ENCODE measurements around the gene GPR15.

The GPR15 gene

DNA sequence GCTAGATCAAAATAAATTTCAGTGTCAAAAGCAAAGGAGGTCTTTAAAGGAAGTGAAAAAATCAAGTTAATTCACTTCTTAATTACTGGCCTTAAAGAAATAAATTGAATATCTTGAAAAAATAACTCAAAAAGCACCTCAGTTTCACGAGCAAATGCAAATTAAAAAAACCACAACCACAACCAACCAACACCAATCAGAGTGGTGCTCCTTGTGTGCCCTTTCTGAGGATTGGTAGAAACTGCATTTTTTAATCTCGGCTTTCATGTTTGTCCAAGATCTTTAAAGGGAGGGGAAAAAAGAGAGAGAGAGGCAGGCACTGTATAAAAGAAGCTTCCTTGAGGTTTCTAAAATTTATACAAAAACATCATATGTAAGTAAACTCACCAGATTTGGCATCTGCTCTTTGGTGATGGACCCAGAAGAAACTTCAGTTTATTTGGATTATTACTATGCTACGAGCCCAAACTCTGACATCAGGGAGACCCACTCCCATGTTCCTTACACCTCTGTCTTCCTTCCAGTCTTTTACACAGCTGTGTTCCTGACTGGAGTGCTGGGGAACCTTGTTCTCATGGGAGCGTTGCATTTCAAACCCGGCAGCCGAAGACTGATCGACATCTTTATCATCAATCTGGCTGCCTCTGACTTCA lies at the start of gene GPR15:
Gene GPR15, plus strand, starts transcription at position 357 of the 653 bp plus-strand sequence. Its CDS starts 56 bp downstream, at position 413.
- DNase-seq, result no peak

DNA sequence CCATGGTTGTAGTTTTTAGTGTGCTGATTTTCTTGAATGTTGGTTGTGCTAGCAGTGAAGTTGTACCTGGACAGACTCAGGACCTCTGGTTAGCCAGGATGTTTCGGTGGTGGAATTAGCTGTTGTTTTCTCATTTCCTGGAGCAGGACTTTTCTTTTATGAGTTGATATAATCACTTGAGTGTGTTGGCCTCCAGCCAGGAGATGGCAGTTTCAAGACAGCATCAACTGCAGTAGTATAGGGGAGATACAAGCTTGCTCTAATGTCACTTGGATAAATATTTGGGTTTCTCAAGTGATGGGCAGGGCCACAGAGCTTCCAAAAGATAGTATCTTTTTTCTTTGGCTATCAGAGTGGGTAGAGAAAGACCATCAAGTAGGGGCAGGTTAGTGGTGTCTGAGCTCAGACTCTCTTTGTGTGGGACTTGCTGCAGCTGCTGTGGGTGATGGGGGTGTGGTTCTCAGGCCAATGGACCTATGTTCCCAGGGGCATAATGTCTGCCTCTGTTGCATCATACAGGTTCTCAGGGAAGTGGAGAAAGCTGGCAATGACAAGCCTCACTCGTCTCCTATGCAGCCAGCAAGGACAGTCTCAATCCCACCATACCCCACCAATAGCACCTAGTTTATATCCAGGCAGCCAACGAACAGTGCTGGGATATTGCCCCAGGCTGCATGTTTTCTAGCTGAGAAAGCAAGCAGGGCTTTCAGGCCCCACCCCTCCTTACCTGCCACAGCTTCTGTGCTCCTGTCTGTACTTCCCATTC lies 48.9 kb upstream of the GPR15 start:
- no peak for DNase-seq

DNA sequence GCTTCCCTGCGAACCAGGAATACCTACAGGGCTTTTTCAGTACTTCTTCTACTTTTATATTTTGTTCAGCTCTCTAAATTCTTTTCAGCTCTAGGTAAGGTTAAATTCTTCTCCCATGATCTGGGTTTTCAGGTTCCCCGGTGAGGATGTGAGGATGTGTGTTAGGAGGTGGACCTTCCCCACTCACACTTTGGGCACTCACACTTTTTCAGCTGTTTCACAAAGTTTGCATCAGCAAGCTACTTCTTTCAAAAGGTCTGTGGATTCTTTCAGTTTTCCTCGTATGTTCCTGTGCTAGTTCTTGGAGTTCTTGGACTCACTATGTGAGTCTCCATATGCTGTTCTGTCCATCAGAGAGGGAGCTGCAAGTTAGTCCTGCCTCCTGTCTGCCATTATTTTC lies 48.2 kb upstream of the GPR15 start:
- no peak for DNase-seq

- no peak for DNase-seq
Measured at GRCh38 chr3:98497381-98497780, 34.4 kb upstream of the GPR15 start, which contains the start of gene OR5K2. OR5K2 (plus strand) TSS chr3:98497681; CDS start chr3:98497681, 0 bp downstream.

DNA sequence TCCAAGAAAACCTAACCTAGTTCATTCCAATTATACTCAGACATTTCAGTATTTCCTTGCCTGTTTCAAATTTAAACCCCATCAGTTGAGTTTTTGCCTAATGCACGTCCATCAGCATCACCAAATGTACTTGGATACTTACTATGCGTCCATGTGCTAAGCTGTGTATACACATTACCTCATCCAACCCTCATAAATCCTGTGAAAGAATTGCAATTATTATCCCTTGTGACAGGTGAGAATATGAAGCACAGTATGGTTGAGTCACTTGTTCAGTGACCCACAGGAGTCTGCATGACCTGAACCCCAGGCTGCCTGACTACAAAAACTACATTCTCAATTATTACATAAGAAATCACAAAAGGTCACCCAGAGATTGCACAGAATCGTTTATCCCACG lies 31.8 kb upstream of the GPR15 start:
- DNase-seq, result no peak

GRCh38 chr3:98501270-98501669 lies 30.5 kb upstream of the GPR15 start:
- no peak for DNase-seq

- no peak for DNase-seq
Measured at GRCh38 chr3:98501863-98502576, 29.8 kb upstream of the GPR15 start.

- no peak for DNase-seq
Measured at GRCh38 chr3:98504539-98504938, 27.2 kb upstream of the GPR15 start.

DNA sequence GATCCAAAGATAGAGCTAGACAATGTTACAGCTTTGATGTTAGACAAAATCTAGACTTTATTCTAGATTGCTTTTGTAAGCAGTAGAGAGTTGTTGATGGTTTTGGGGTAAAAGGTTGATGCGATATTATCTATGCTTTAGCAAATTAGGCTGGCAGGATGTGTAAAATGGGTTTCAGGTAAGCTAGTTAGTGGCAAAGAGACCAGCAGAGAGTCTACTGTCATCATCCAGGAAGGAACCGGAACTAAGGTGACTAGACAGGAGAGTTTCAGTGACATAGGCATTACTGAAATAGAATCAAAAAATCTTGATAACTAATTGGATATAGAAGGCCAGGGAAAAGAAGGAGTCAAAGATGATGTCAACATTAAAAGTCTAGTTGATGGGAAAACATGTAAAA lies 23.2 kb upstream of the GPR15 start:
- DNase-seq, result no peak

GRCh38 chr3:98512576-98512975 lies 19.2 kb upstream of the GPR15 start:
- DNase-seq, result no peak

DNA sequence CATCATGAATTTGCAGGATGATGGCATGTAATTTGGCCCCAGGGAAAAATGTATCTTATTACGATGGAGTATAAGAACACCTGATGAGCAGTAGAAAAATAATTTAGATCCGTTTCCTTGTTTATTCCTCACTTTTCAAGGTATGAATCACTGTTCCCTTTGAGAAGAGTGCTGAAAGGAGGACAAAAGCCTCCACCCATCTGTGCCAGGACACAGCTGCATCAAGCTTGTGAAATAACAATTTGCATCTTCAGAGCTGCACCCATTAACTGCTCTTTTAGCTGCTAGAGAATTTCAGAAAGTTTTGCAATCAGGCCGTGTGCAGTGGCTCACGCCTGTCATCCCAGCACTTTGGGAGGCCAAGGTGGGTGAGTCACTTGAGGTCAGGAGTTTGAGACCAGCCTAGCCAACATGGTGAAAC lies 18.7 kb upstream of the GPR15 start:
- peak; percentile 64 for DNase-seq

DNA sequence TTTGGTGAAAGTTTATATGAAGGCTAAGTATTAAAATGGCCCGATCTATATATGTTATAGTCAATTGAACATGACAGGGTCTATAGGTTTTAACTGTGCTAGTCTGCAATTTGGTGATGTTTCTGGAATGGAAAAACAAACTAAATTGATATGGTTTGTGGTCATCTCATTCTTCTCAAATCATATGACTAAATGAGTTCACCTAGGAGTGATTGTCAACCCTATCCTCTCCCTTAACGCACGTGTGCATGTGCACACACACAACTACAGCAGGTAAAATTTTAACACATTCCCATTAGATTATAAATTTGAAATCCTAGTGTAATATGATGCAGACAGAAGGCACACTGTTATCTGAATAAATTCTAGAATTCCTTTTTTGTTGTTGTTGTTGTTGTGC lies 18.0 kb upstream of the GPR15 start:
- DNase-seq, result no peak

DNA sequence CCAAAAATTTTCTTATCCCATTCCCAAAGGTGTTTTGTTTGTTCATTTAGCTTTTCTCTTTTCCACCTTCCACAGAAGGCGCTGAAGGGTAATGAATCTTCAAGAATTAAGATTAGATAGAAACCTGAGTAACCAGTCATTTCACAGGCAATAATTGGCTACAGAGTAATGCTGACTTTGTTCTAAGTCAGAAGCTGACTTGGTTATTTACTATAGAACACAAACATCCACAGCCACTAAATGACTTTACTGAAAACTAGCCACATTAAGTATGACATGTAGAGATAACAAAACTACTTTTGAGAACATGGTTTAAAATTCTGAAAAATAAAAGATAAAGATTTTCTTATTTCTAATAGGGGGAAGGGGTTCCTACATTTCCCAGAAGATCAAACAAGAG lies 16.8 kb upstream of the GPR15 start:
- no peak for DNase-seq

GRCh38 chr3:98518816-98519215 lies 13.0 kb upstream of the GPR15 start:
- no peak for DNase-seq

- no peak for DNase-seq
Measured at GRCh38 chr3:98519351-98519750, 12.4 kb upstream of the GPR15 start.

DNA sequence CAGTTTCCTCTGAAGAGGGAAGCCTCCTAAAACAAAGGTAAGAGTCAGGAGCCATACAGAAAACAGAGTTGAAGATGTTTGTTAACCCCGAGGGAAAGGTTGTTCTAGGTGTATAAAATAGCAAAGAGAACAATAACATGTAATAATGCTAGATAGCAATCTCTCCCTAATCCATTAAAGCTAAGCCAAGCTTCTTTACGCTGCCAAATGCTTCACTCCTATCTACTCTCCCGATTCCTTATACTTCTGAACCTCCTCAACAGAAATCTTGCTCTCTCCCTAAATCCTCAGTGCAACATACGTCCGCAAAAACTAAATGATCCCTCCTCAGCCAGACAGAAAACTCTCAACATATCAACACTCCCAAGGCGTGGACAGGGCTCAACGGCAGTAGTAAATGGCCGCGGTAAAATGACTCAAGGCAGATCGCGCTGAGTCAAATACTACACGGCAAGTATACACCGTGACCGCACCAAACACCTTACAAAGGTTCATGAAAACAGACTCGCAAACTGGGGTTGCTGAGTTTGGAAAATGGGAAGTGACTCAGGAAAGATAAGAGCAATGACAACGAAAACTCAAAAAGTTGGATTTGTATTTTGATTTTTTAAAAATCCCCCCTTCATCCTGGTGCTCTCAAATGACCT lies 9.8 kb upstream of the GPR15 start:
- no peak for DNase-seq

DNA sequence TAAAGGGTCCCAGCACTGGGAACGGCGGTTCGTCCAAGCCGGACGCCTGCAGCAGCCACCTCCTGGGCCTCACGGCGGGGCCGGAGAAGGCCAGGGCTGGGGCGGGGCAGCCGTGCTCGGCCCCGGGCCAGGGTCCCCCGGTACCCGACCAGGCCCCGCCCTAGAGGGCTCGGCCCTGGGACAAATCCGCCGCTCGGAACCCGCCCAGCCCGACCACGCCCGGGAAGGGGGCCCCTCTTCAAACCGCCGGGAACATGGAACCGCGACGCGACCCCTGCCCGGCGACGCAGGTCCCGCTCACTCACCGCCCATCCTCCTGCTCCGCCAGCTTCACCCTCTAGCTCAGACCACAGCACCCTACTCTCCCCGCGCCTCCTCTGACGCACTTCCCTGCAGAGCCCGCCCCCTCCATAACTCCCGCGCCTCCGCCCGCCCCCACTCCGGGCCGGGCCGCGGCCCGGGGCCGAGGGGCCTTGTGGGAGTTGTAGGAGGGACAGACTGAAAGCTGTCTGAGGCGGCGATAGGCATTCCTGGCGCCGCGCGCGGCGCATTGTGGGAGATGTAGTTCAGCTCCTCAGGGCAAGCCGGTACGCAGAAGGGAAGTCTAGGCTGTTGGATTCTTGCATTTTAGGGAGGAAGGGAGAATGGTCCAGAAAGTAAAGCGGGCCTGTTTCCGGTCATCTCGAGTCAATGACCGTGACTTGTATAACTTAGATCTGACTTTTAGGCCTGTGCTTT lies 9.1 kb upstream of the GPR15 start, which contains the start of gene CLDND1:
Gene CLDND1, minus strand, starts transcription at position 359 of the 738 bp plus-strand sequence. CDS start 1,478 bp downstream, outside the sequence.
- DNase-seq, result peak; percentile 81

- no peak for DNase-seq
Measured at GRCh38 chr3:98525494-98525893, 6.3 kb upstream of the GPR15 start.

GRCh38 chr3:98528474-98529346 lies 3.1 kb upstream of the GPR15 start:
- DNase-seq, result no peak

- DNase-seq, result no peak
Measured at GRCh38 chr3:98529856-98530459, 1.8 kb upstream of the GPR15 start.

GRCh38 chr3:98530676-98531075 lies 1.1 kb upstream of the GPR15 start:
- no peak for DNase-seq

Measured in SIG-M5 (cell line).